Endothelial cell of umbilical vein (primary cell): ENCODE results near the gene EPHA5. TPM values are rescaled to one million over a fixed set of nuclear protein-coding genes. Genes with fewer than 3 reads are reported as not detected.

ENCODE experiments used
- BruUV-seq: library from RNA; stranded (reverse); fragments of 400-500 nt; replicated peaks from 2 replicates; lab custom pipeline; 2021; lab: Mats Ljungman, UMichigan
- CTCF ChIA-PET: fragments of 300-600, 350-600 bp; sonication (Branson Sonifier 250); formaldehyde crosslinking; loops from one replicate; lab custom pipeline; 2021; ENCODE audit warnings: antibody characterized with exemption, inconsistent platforms; lab: Charles Lee
- POLR2A ChIA-PET: fragments of 300-600, 350-600 bp; sonication (Branson Sonifier 250); formaldehyde crosslinking; loops from one replicate; lab custom pipeline; 2021; ENCODE audit warnings: antibody characterized with exemption, inconsistent platforms; lab: Charles Lee
- DNase-seq: peaks from one replicate; pipeline ENCODE4 v3.0.0-alpha.2; 2011; ENCODE audit warnings: low read depth, low spot score
- FAIRE-seq: peaks from 2 replicates; lab custom pipeline; 2011; peaks lifted over from hg19 to GRCh38; lab: Jason Lieb, UNC
- H2AFZ ChIP-seq: 2 replicates; pipeline ENCODE4 v1.6.0; 2012; ENCODE audit warnings: low read depth, low read length, control low read depth, inconsistent platforms
- H3K27ac ChIP-seq: 2 replicates; pipeline ENCODE4 v1.5.1; 2011; ENCODE audit warnings: low read depth, mild to moderate bottlenecking, control low read depth, low read length, moderate library complexity; ENCODE audit not compliant: insufficient read depth
- H3K27me3 ChIP-seq, 2 experiments: 2 replicates each; pipeline versions ENCODE4 v1.6.0 to v1.6.1; 2011; ENCODE audit warnings: low read length in 2 of 2, mixed read lengths in 1 of 2; ENCODE audit not compliant: control insufficient read depth in 2 of 2, insufficient read depth in 2 of 2
- H3K36me3 ChIP-seq, 2 experiments: 2 replicates in 1 of 2; 3 replicates in 1 of 2; pipeline ENCODE4 v1.5.1; 2011; ENCODE audit warnings: low read length in 2 of 2, mild to moderate bottlenecking in 1 of 2, moderate library complexity in 1 of 2; ENCODE audit not compliant: control insufficient read depth in 2 of 2, insufficient read depth in 2 of 2; ENCODE audit errors: extremely low read depth in 1 of 2
- H3K4me1 ChIP-seq: 3 replicates; pipeline ENCODE4 v1.5.1; 2011; ENCODE audit warnings: mild to moderate bottlenecking, low read length; ENCODE audit not compliant: control insufficient read depth, insufficient read depth; ENCODE audit errors: extremely low read depth
- H3K4me2 ChIP-seq: 2 replicates; pipeline ENCODE4 v1.6.1; 2011; ENCODE audit warnings: low read length, control low read depth, mixed read lengths; ENCODE audit not compliant: insufficient read depth
- H3K4me3 ChIP-seq, 3 experiments: fragments of 200-600 bp in 1 of 3; sonication (generic), shearing (Covaris generic) in 1 of 3; replicated peaks in 1 of 3; 2 replicates each; pipeline ENCODE4 v1.5.1; 2011 to 2016; ENCODE audit warnings: control low read depth in 3 of 3, low read length in 3 of 3, mild to moderate bottlenecking in 2 of 3, inconsistent platforms in 1 of 3, low read depth in 1 of 3, moderate library complexity in 1 of 3; ENCODE audit not compliant: insufficient read depth in 1 of 3
- H3K79me2 ChIP-seq: 2 replicates; pipeline ENCODE4 v1.6.0; 2012; ENCODE audit warnings: low read length, inconsistent platforms; ENCODE audit not compliant: control insufficient read depth, insufficient read depth
- H3K9ac ChIP-seq: replicated peaks from 2 replicates; pipeline ENCODE3; 2011; ENCODE audit warnings: low read length, control low read depth; ENCODE audit not compliant: insufficient read depth; ENCODE audit errors: extremely low read depth
- H3K9me1 ChIP-seq: replicated peaks from 3 replicates; pipeline ENCODE4 v1.6.0; 2011; ENCODE audit warnings: mild to moderate bottlenecking, low read length; ENCODE audit not compliant: control insufficient read depth, insufficient read depth; ENCODE audit errors: extremely low read depth
- H3K9me3 ChIP-seq: replicated peaks from 2 replicates; pipeline ENCODE4 v1.5.1; 2012; ENCODE audit warnings: low read length, inconsistent platforms; ENCODE audit not compliant: control insufficient read depth, insufficient read depth
- H4K20me1 ChIP-seq: replicated peaks from 2 replicates; pipeline ENCODE3; 2011; ENCODE audit warnings: mild to moderate bottlenecking, low read length; ENCODE audit not compliant: control insufficient read depth, insufficient read depth; ENCODE audit errors: extremely low read depth
- FOS ChIP-seq: IDR thresholded peaks from 2 replicates; pipeline ENCODE4 v1.6.1; 2011; ENCODE audit warnings: mild to moderate bottlenecking, low read length, moderate library complexity, borderline replicate concordance; ENCODE audit not compliant: insufficient read depth
- GATA2 ChIP-seq: IDR thresholded peaks from 2 replicates; pipeline ENCODE4 v1.7.0; 2011; ENCODE audit warnings: low read depth, mild to moderate bottlenecking, moderate library complexity, mixed read lengths, low read length; ENCODE audit not compliant: insufficient read length, insufficient read depth
- POLR2A ChIP-seq: IDR thresholded peaks from 2 replicates; pipeline ENCODE4 v1.6.1; 2012; ENCODE audit warnings: low read depth, mild to moderate bottlenecking, control low read depth, low read length
- POLR2AphosphoS5 ChIP-seq: IDR thresholded peaks from 2 replicates; pipeline ENCODE4 v1.6.1; 2012; ENCODE audit warnings: low read depth, mild to moderate bottlenecking, control low read depth, low read length, moderate library complexity; ENCODE audit not compliant: insufficient read depth
- dilution Hi-C: fragments of 300-500 bp; cut with MboI; formaldehyde crosslinking; loops from one replicate; pipeline ENCODE4 v1.15.0; 2019; ENCODE audit warnings: low sequenced_read_pairs; ENCODE audit not compliant: extremely low pct_ligation_motif_present
- intact Hi-C: fragments of 100-400 bp; cut with micrococcal nuclease; formaldehyde crosslinking; loops from one replicate; pipeline ENCODE4 v1.10.0; 2022
- polyA plus RNA-seq, 4 experiments: library from polyadenylated mRNA; depleted of rRNA in 3 of 4; stranded (reverse) in 3 of 4; unstranded in 1 of 4; fragments of >200 nt; gene quantifications; 2 replicates each; pipeline versions ENCODE4 v1.2.1 to v1.2.3, GENCODE V29; 2011 to 2012; ENCODE audit warnings: missing spikeins in 1 of 4
- total RNA-seq: library from RNA; stranded (reverse); gene quantifications from 2 replicates; pipeline ENCODE4 v1.2.3, GENCODE V29; 2021
- TF ChIP-seq, protein P1 (sequence below): IDR thresholded peaks from 2 replicates; pipeline ENCODE4 v1.6.1; 2011; ENCODE audit not compliant: insufficient read depth, insufficient read length

EPHA5 gene
- total and polyA plus RNA-seq, 2 donors (not counting 3 experiments of a cell fraction or from before 2014, with no cell fraction given), result 0.31 to 0.39 TPM

GRCh38 chr4:65604515-65604914, 65.8 kb downstream of the EPHA5 start:
- H3K79me2 ChIP-seq, result no peaks in the 10 kb centered on the region
- ChIA-PET POLR2A (no interaction called here), CTCF (no interaction called here)
- no peak overlapping the region for H3K9ac ChIP-seq
- FAIRE-seq (no peak), DNase-seq (no peak)
- H3K9me1 ChIP-seq, result no peaks in the 10 kb centered on the region
- TF ChIP-seq POLR2AphosphoS5, result no peak
- no peak for TF ChIP-seq GATA2
- TF ChIP-seq FOS, result no peak
- TF ChIP-seq, protein P1, sequence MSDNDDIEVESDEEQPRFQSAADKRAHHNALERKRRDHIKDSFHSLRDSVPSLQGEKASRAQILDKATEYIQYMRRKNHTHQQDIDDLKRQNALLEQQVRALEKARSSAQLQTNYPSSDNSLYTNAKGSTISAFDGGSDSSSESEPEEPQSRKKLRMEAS, result no peak
- no peaks in the 10 kb centered on the region for H3K36me3 ChIP-seq
- intact Hi-C loops (no loop called here), dilution Hi-C loops (no loop called here)
- no peaks in the 10 kb centered on the region for H3K27me3 ChIP-seq
- no TSS peak for BruUV-seq
- H3K4me3 ChIP-seq, result no peak overlapping the region
- H3K9me3 ChIP-seq, result no peaks in the 10 kb centered on the region
- H3K4me1 ChIP-seq, result no peaks in the 10 kb centered on the region
- no peak overlapping the region for H3K27ac ChIP-seq
- no peaks in the 10 kb centered on the region for H4K20me1 ChIP-seq
- no peak overlapping the region for H2AFZ ChIP-seq
- no peak overlapping the region for H3K4me2 ChIP-seq

GRCh38 chr4:65600656-65601055, 69.6 kb downstream of the EPHA5 start:
- H3K9ac ChIP-seq, result no peak overlapping the region
- ChIA-PET CTCF (no interaction called here), POLR2A (no interaction called here)
- no peak overlapping the region for H2AFZ ChIP-seq
- FAIRE-seq, result no peak
- H3K27ac ChIP-seq, result no peak overlapping the region
- H3K9me3 ChIP-seq, result no peaks in the 10 kb centered on the region
- H3K4me2 ChIP-seq, result no peak overlapping the region
- no peaks in the 10 kb centered on the region for H3K9me1 ChIP-seq
- TF ChIP-seq POLR2A, result no peak
- H3K4me3 ChIP-seq, result no peak overlapping the region
- BruUV-seq, result no TSS peak
- H4K20me1 ChIP-seq, result no peaks in the 10 kb centered on the region
- DNase-seq, result no peak
- H3K36me3 ChIP-seq, result no peaks in the 10 kb centered on the region
- dilution Hi-C loops (no loop called here), intact Hi-C loops (no loop called here)
- H3K4me1 ChIP-seq, result no peaks in the 10 kb centered on the region
- H3K27me3 ChIP-seq, result no peaks in the 10 kb centered on the region
- no peaks in the 10 kb centered on the region for H3K79me2 ChIP-seq
